RWPE2 (cell line): Measurements from ENCODE around the gene TMC4.
"Not testable (repeated sequence)": the region's sequence is repeated elsewhere in the genome, so short reads cannot be mapped to it uniquely, and the experiment has no call there.

Experiments used
- ATAC-seq: fragments of 200-7000 bp; cut with Tn5 transposase; 3 replicates; pipeline ENCODE4 v1.9.1; 2021; ENCODE audit warnings: low read depth
- DNase-seq: peaks from one replicate; pipeline ENCODE4 v3.0.0-alpha.2; 2020; ENCODE audit warnings: low spot score
- H3K27ac ChIP-seq: fragments of 450-650 bp; 2 replicates; pipeline ENCODE4 v1.5.1; 2017; ENCODE audit warnings: mild to moderate bottlenecking; ENCODE audit not compliant: poor library complexity, severe bottlenecking
- H3K27me3 ChIP-seq: fragments of 250-450 bp; sonication (Bioruptor Pico); 2 replicates; pipeline ENCODE4 v1.5.1; 2021; ENCODE audit warnings: mild to moderate bottlenecking, moderate library complexity; ENCODE audit not compliant: insufficient read depth, poor library complexity, severe bottlenecking
- H3K36me3 ChIP-seq: fragments of 250-450 bp; sonication (Bioruptor Pico); 2 replicates; pipeline ENCODE4 v1.5.1; 2020; ENCODE audit warnings: low read depth, mild to moderate bottlenecking, moderate library complexity
- H3K4me1 ChIP-seq: fragments of 250-450 bp; sonication (Bioruptor Pico); 2 replicates; pipeline ENCODE4 v1.5.1; 2021; ENCODE audit warnings: mild to moderate bottlenecking, moderate library complexity; ENCODE audit not compliant: insufficient read depth, poor library complexity, severe bottlenecking
- H3K4me3 ChIP-seq: fragments of 250-450 bp; sonication (Bioruptor Pico); 2 replicates; pipeline ENCODE4 v1.5.1; 2021; ENCODE audit warnings: mild to moderate bottlenecking, moderate library complexity; ENCODE audit not compliant: severe bottlenecking
- H3K9me3 ChIP-seq: fragments of 250-450 bp; sonication (Bioruptor Pico); 2 replicates; pipeline ENCODE4 v1.5.1; 2021; ENCODE audit warnings: mild to moderate bottlenecking, moderate library complexity; ENCODE audit not compliant: severe bottlenecking
- CTCF ChIP-seq: fragments of 450-650 bp; IDR thresholded peaks from one replicate; pipeline ENCODE4 v1.5.1; 2017; ENCODE audit warnings: mild to moderate bottlenecking, moderate library complexity; ENCODE audit not compliant: poor library complexity, severe bottlenecking

Gene TMC4

GRCh38 chr19:54216869-54217268 lies 43.9 kb upstream of the TMC4 start:
- Histone ChIP-seq H3K27ac (no peak overlapping the region), H3K27me3 (no peaks in the 10 kb centered on the region), H3K9me3 (no peaks in the 10 kb centered on the region), H3K4me1 (no peaks in the 10 kb centered on the region), H3K4me3 (no peak overlapping the region), H3K36me3 (peaks cover 17% of the 10 kb centered on the region)
- DNase-seq (no peak), ATAC-seq (no peak)
- no peak for TF ChIP-seq CTCF

- H3K4me1 ChIP-seq, H3K27me3 ChIP-seq, ATAC-seq, H3K9me3 ChIP-seq, DNase-seq, H3K27ac ChIP-seq, H3K4me3 ChIP-seq: not testable (repeated sequence)
- H3K36me3 ChIP-seq = peaks cover 28% of the 10 kb centered on the region
These were observed 41.8 kb upstream of the TMC4 start for GRCh38 chr19:54214734-54215133.

GRCh38 chr19:54214217-54214616 lies 41.3 kb upstream of the TMC4 start:
- not testable (repeated sequence) for H3K27ac ChIP-seq, H3K4me1 ChIP-seq, ATAC-seq, H3K9me3 ChIP-seq, H3K27me3 ChIP-seq, H3K4me3 ChIP-seq, DNase-seq
- H3K36me3 ChIP-seq = peaks cover 27% of the 10 kb centered on the region

GRCh38 chr19:54211235-54211634 lies 38.3 kb upstream of the TMC4 start:
- DNase-seq (no peak), ATAC-seq (no peak)
- Histone ChIP-seq H3K27ac (no peak overlapping the region), H3K4me1 (peaks cover 11% of the 10 kb centered on the region), H3K4me3 (no peak overlapping the region), H3K36me3 (peaks cover 38% of the 10 kb centered on the region), H3K9me3 (no peaks in the 10 kb centered on the region), H3K27me3 (no peaks in the 10 kb centered on the region)
- no peak for TF ChIP-seq CTCF

- H3K27me3 ChIP-seq = no peaks in the 10 kb centered on the region
- peaks cover 48% of the 10 kb centered on the region for H3K36me3 ChIP-seq
- peaks cover 11% of the 10 kb centered on the region for H3K4me1 ChIP-seq
- DNase-seq = peak; percentile 89
- ATAC-seq = peak; percentile 79
- TF ChIP-seq CTCF = no peak
- no peak overlapping the region for H3K4me3 ChIP-seq
- peak overlapping the region; percentile 50 for H3K27ac ChIP-seq
- H3K9me3 ChIP-seq = no peaks in the 10 kb centered on the region
These were observed 37.0 kb upstream of the TMC4 start for GRCh38 chr19:54209811-54210494.
